Type B pancreatic cell (in vitro differentiated cells): Measurements from ENCODE around the gene TOP3A. TPM values are rescaled to one million over a fixed set of nuclear protein-coding genes. Genes with fewer than 3 reads are reported as not detected.

Source experiments
- DNase-seq: peaks from one replicate; pipeline ENCODE4 v3.0.0; 2021; ENCODE audit warnings: mixed read lengths; ENCODE audit not compliant: unreplicated experiment; ENCODE audit errors: extremely low spot score
- H3K27ac Mint-ChIP-seq: 2 replicates; pipeline ENCODE4 v1.8.0; 2021; ENCODE audit warnings: mild to moderate bottlenecking, mixed read lengths
- H3K27me3 Mint-ChIP-seq: 2 replicates; pipeline ENCODE4 v1.8.0; 2021; ENCODE audit warnings: mixed read lengths
- H3K36me3 Mint-ChIP-seq: 2 replicates; pipeline ENCODE4 v1.8.0; 2021; ENCODE audit warnings: mixed read lengths
- H3K4me1 Mint-ChIP-seq: one replicate; pipeline ENCODE4 v1.8.0; 2021; ENCODE audit warnings: mixed read lengths; ENCODE audit not compliant: unreplicated experiment
- H3K4me3 Mint-ChIP-seq: 2 replicates; pipeline ENCODE4 v1.8.0; 2021; ENCODE audit warnings: mild to moderate bottlenecking, mixed read lengths
- H3K9me3 Mint-ChIP-seq: 2 replicates; pipeline ENCODE4 v1.8.0; 2021; ENCODE audit warnings: mixed read lengths
- total RNA-seq: library from RNA; stranded (reverse); gene quantifications from 2 replicates; pipeline ENCODE4 v1.2.1, GENCODE V29; 2021; ENCODE audit warnings: low replicate concordance
- TF ChIP-seq, protein P1 (sequence below): fragments of 200-600 bp; sonication (generic); conservative IDR thresholded peaks from 2 replicates; pipeline ENCODE4 v1.5.0; 2021; ENCODE audit warnings: antibody characterized with exemption, mild to moderate bottlenecking

TOP3A gene
- total RNA-seq, 1 donor from 2014 or later, result 70.2 TPM

DNA sequence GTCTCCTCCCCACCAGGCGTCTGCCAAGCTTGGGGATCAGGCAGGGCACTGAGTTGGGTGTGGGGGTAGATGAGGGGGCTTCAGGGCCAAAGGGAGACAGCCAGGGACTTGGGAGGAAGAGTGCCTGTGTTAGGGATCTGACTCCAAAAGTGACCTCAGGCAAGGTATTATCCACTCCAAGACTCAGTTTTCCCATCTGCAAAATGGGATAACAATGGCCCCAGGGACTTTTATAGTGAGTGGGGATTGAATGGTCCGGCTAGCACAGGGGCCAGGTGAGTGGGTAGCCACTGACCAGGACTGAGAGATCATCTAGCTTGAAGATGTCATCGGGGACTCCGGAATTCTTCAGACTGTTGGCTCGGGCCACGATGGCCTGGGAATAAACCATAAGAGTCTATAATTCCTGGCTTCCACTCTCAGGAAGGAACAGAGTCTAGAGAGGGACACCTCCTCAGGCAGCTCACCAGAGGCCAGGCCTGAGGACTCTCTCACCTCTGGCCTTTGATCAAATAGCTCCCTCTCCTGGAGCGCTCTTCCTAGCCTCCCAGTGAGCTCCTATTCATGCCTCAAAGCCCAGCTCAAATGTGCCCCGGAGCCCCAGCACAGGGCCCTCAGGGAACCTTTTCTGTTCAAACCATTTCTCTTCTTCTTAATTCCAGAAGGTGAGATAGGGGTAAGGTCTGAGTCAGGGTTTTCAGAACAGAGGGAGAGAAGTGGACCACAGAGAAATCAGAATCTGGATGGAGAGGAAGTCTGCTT lies 59.7 kb downstream of the TOP3A start:
- Mint-ChIP-seq H3K27ac (no peak overlapping the region), H3K4me1 (peaks cover 14% of the 10 kb centered on the region), H3K27me3 (no peaks in the 10 kb centered on the region), H3K4me3 (no peak overlapping the region), H3K36me3 (peaks cover 4% of the 10 kb centered on the region), H3K9me3 (no peaks in the 10 kb centered on the region)
- TF ChIP-seq, protein P1, sequence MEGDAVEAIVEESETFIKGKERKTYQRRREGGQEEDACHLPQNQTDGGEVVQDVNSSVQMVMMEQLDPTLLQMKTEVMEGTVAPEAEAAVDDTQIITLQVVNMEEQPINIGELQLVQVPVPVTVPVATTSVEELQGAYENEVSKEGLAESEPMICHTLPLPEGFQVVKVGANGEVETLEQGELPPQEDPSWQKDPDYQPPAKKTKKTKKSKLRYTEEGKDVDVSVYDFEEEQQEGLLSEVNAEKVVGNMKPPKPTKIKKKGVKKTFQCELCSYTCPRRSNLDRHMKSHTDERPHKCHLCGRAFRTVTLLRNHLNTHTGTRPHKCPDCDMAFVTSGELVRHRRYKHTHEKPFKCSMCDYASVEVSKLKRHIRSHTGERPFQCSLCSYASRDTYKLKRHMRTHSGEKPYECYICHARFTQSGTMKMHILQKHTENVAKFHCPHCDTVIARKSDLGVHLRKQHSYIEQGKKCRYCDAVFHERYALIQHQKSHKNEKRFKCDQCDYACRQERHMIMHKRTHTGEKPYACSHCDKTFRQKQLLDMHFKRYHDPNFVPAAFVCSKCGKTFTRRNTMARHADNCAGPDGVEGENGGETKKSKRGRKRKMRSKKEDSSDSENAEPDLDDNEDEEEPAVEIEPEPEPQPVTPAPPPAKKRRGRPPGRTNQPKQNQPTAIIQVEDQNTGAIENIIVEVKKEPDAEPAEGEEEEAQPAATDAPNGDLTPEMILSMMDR, result no peak
- no peak for DNase-seq

DNA sequence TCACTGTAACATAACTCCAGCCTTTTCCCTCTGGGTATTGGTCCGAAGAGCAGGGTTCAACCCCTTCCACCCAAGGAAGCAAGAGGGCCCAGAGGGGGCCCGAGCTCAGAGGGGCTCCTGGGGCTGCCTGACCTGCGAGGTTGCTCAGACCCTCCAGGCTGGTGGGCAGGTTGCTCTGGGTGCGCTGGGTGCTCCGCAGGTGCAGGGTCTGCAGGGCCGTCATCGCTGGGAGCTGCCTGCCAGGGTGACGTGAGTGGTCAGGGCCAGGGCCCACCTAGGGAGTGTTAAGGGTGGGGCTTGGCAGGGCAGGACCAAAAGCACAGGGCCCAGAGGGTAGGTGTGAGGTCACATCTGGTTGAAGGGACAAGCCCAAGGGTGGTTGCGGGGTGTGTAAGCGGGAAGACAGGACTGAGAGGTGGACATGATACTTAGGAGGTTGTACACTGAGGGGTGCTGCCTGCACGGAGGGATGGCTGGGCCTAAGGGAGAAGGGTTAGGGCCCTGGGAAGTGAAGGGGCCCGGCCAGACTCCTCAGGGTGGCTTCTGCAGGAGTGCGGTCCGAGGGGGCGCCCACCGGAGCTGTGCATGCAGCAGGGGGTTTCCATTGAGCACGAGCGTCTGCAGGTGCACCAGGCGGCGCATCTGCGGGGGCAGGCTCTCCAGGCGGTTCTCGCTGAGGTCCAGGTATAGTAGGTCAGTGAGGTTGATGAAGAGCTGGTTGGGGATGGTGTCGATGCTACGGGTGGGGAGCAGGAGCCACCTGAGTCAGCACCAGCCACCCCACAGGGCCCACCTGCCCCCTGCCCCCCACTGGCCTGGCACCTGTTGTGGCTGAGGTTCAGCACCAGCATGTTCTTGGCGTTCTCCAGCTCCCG lies 60.6 kb downstream of the TOP3A start:
- Mint-ChIP-seq H3K36me3 (peaks cover 4% of the 10 kb centered on the region), H3K4me1 (peaks cover 8% of the 10 kb centered on the region), H3K9me3 (no peaks in the 10 kb centered on the region), H3K4me3 (no peak overlapping the region), H3K27ac (no peak overlapping the region), H3K27me3 (no peaks in the 10 kb centered on the region)
- TF ChIP-seq, protein P1, result no peak
- DNase-seq, result no peak

DNA sequence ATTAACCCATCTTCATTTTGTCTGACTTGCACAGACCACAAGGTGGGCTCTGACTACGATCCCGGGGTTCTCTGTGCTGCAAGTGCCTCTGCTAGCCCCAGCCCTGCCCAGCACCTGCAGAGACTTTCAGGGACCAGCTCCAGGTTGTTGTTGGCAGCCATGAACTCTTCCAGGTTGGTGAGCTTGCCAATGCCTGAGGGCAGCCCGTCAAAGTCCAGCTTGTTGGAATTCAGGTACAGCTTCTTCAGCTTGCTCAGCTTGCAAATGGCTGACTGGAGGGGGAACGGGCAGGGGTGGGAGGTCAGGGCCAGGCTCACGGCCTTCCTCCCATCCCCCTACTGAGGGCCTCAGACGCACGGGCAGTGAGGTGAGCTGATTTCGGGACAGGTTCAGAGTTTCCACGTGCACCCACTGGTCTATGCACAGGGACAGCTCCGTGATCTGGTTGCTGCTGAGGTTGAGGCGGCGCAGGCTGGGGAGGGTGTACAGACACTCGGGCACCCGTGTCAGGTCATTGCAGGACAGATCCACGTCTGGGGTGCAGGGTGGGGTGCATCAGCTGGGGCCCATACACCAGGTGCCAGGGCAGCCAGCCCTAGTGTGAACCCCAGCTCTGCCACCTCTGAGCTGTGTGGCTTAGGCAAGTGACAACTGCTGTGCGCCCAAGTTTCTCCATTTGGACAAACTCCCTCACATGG lies 61.5 kb downstream of the TOP3A start:
- H3K4me1 Mint-ChIP-seq, result peaks cover 11% of the 10 kb centered on the region
- no peak overlapping the region for H3K4me3 Mint-ChIP-seq
- no peak overlapping the region for H3K27ac Mint-ChIP-seq
- TF ChIP-seq, protein P1, result no peak
- H3K27me3 Mint-ChIP-seq, result no peaks in the 10 kb centered on the region
- no peaks in the 10 kb centered on the region for H3K9me3 Mint-ChIP-seq
- no peak for DNase-seq
- peaks cover 4% of the 10 kb centered on the region for H3K36me3 Mint-ChIP-seq

DNA sequence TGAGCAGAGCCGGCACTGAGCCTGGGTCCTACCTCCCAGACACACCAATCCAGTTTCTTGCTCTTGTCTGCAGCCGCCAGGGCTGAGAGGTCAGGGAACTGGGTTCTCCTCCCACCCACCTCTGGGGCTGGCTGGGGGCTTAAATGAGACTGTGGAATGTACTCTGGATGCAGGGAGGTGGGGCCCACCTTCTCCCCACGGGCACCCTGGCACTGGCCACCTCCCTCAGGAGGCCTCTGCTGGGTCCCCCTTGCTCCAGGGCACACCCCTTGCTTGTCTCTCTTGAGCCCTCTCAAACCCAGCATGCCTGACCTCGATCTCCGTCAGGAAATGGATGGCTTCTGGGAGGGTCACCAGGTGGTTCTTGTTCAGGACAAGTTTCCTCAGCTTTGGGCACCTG lies 62.6 kb downstream of the TOP3A start:
- no peaks in the 10 kb centered on the region for H3K9me3 Mint-ChIP-seq

DNA sequence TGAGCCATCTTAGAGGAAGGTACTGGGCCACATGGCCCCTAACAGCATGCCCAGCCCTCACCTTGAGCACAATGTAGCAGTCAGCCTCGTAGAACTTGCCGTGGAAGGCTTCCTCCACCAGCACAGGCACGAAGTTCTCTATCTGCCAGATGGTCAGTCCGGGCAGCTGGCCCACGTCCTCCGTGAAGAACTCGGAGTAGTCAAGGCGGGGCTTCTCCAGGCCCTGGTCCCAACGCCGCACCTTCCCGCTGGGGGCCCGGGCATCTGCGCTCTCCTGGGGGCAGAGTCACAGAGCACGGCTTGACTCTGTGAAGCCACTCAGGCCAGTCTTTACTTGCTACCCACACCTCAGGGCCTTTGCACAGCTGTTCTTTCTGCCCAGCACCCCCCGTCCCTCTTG lies 63.6 kb downstream of the TOP3A start:
- H3K36me3 Mint-ChIP-seq, result peaks cover 12% of the 10 kb centered on the region
- H3K27me3 Mint-ChIP-seq, result no peaks in the 10 kb centered on the region
- H3K4me3 Mint-ChIP-seq, result no peak overlapping the region
- DNase-seq, result no peak
- H3K4me1 Mint-ChIP-seq, result peaks cover 15% of the 10 kb centered on the region
- TF ChIP-seq, protein P1, result no peak
- H3K9me3 Mint-ChIP-seq, result no peaks in the 10 kb centered on the region
- H3K27ac Mint-ChIP-seq, result no peak overlapping the region

More for the DNA sequence above, 62.6 kb downstream of the TOP3A start:
- peaks cover 13% of the 10 kb centered on the region for H3K4me1 Mint-ChIP-seq
- no peaks in the 10 kb centered on the region for H3K27me3 Mint-ChIP-seq
- TF ChIP-seq, protein P1, result no peak
- H3K36me3 Mint-ChIP-seq, result peaks cover 10% of the 10 kb centered on the region
- no peak overlapping the region for H3K4me3 Mint-ChIP-seq
- no peak overlapping the region for H3K27ac Mint-ChIP-seq
- no peak for DNase-seq
